ENCODE data around the gene GCDH.
A peak's percentile ranks its signal among the peaks of the same experiment; 100 is the strongest.

Gene GCDH

DNA sequence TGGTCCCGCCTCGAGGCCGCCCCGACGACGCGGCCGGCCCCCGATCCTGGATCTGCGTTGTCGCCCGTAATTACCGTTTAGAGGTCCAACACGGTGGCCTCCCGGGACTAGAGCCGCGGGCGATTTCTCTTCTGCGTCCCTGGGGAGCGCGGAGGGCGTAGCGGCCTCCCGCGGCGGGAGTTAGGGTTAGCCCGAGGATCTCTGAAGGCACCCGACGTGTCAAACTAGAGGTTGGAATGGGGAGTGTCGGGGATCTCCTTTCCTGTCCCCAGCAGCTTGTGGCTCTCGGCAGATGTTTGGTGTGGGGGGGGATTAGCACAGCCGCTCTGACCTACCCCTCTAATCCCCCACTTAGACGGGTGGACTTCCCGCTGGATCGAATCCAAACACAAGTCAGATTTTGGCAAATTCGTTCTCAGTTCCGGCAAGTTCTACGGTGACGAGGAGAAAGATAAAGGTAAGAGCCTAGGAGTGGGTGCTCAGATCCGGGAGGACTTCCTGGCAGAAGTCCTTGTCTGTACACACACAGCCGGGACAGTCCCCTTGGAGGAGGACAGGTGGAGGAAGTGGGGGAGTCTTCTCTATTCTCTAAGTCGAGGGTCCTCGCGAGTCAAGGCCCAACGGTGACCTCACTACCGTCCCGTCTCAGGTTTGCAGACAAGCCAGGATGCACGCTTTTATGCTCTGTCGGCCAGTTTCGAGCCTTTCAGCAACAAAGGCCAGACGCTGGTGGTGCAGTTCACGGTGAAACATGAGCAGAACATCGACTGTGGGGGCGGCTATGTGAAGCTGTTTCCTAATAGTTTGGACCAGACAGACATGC is 48.0 kb downstream of the GCDH start:
- no peak for DNase-seq (ENCODE audit: low read depth in 2 of 2, low spot score in 1 of 2)

DNA sequence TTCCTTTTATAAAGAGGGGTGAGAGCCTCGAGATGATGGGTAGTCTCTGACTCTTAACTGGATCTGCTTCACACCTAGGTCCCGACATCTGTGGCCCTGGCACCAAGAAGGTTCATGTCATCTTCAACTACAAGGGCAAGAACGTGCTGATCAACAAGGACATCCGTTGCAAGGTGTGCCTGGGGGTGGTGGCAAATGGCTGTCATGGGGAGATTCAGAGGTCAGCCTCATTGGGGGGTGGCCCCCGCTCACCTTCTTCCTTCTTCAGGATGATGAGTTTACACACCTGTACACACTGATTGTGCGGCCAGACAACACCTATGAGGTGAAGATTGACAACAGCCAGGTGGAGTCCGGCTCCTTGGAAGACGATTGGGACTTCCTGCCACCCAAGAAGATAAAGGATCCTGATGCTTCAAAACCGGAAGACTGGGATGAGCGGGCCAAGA is 49.0 kb downstream of the GCDH start:
- no peak for DNase-seq (ENCODE audit: low read depth in 2 of 2, low spot score in 1 of 2)

DNA sequence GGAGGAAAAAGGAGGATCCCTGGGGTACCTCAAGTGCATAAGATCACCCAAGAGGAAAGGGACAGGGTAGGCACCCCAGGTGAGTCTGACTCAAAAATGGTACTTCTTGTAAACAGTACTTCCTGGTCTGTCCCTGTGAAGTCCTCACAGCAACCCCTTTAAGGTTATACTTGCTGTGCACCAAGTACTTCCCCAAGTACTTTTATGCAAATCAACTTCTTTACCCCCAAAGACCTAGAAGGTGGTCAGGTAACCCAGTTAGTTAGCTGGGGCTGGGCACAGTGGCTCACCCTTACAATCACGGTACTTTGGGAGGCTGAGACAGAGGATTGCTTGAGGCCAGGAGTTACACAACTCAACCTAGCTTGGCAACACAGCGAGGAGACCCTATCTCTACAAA is 49.9 kb downstream of the GCDH start:
- DNase-seq (ENCODE audit: low read depth in 2 of 2, low spot score in 1 of 2) = no peak

DNA sequence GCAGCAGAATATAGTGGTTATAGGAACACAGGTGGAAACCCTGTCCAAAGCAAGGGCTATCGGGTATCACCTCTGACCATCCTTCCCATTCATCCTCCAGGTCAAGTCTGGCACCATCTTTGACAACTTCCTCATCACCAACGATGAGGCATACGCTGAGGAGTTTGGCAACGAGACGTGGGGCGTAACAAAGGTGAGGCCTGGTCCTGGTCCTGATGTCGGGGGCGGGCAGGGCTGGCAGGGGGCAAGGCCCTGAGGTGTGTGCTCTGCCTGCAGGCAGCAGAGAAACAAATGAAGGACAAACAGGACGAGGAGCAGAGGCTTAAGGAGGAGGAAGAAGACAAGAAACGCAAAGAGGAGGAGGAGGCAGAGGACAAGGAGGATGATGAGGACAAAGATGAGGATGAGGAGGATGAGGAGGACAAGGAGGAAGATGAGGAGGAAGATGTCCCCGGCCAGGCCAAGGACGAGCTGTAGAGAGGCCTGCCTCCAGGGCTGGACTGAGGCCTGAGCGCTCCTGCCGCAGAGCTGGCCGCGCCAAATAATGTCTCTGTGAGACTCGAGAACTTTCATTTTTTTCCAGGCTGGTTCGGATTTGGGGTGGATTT is 52.6 kb downstream of the GCDH start:
- DNase-seq (ENCODE audit: low read depth in 2 of 2, low spot score in 1 of 2) = no peak

DNA sequence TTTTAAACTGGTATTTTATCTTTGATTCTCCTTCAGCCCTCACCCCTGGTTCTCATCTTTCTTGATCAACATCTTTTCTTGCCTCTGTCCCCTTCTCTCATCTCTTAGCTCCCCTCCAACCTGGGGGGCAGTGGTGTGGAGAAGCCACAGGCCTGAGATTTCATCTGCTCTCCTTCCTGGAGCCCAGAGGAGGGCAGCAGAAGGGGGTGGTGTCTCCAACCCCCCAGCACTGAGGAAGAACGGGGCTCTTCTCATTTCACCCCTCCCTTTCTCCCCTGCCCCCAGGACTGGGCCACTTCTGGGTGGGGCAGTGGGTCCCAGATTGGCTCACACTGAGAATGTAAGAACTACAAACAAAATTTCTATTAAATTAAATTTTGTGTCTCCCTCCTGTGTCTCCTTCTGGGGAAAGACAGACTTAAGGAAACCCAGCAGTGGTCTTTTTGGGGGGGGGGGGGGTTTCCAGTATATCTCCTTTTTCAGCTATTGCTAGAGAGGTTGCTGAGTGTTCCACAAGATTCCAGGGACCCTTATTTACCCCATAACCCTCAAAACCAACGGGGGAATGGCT is 53.2 kb downstream of the GCDH start:
- DNase-seq (ENCODE audit: low read depth in 2 of 2, low spot score in 1 of 2) = no peak

DNA sequence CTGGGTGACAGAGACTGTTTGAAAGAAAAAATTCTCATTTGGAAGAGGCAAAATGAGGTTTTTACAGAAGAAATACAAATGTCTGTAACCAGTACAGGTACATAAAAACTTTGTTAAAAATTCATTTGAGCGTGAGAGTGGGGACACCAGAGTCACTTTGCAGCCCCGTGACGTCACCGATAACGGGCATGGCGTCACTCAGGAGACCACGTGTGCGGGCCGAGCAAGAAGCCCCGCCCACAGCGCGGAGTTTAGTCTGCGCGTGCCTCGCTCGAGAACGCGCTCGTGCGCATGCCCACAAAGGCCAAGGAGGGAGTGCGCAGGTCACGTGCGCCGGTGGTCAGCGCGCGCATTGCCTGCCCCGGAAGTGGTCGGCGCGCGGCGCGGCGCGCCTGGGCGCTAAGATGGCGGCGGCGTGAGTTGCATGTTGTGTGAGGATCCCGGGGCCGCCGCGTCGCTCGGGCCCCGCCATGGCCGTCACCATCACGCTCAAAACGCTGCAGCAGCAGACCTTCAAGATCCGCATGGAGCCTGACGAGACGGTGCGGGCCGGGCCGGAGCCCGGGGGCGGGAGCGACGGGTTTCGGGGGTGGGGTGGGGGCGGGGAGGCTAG is 54.6 kb downstream of the GCDH start, which contains the start of gene RAD23A:
TSS of gene RAD23A (plus strand) at position 384 of the 613 bp plus-strand sequence. CDS start at position 471, 87 bp downstream.
- peak; percentile 95 for DNase-seq (ENCODE audit: low read depth in 2 of 2, low spot score in 1 of 2)

DNA sequence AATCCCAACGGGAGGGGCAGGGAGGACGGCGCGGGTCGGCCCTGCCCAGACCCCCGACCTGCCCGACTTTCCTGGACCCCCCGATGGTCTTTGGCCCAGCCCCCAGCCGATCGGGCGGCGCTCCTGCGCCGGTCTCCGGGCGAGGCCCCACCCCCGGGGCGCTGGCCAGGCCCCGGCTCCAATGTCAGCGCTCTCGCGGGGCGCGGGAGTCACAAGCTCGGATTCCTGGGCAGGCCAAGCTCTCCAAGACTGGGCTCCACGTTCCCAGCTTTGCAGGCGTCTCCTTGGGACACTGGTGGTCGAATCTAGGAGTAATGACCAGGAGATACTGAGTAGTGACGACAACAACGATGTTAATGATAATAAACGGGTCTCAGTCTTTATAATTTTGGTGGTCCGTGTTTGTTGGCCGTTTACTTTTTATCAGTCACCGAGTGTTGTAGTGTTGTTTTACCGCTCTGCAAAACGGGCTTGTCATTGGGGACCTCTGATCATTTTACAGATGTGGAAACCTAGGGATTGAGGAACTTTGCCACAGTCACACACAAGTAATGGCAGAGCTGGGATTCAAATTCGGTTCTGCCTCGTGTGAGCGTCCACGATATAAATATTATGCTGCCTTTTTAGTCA is 55.2 kb downstream of the GCDH start:
- no peak for DNase-seq (ENCODE audit: low read depth in 2 of 2, low spot score in 1 of 2)

DNA sequence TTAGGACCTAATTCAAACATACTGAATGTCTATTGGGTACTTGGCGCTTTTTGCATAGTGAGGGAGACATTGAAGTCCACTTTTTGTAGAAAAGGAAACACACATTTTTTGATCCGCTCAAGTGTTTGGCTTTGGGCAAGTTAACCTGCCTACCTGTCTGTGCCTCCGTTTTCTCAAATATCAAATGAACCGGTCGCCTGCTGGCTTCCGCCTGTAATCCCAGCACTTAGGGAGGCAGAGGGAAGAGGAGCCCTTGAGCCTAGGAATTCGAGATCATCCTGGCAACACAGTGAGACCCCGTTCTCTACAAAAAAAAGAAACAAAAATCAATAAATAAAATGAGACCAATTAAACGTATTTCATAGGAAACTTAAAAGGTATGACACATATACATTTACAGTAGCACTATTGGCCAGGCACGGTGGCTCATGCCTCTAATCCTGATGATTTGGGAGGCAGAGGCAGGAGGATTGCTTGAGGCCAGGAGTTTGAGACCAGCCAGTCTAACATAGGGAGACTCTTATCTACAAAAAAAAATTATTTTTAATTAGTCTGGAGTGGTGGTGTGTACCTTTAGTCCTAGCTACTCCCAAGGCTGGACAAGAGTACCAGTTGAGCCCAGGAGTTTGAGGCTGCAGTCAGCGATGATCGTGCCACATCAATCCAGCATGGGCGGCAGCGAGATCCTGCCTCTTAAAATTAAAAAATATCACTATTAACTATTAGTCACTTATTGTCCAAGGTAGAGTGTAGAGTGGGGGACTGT is 56.0 kb downstream of the GCDH start:
- DNase-seq (ENCODE audit: low read depth in 2 of 2, low spot score in 1 of 2) = no peak

DNA sequence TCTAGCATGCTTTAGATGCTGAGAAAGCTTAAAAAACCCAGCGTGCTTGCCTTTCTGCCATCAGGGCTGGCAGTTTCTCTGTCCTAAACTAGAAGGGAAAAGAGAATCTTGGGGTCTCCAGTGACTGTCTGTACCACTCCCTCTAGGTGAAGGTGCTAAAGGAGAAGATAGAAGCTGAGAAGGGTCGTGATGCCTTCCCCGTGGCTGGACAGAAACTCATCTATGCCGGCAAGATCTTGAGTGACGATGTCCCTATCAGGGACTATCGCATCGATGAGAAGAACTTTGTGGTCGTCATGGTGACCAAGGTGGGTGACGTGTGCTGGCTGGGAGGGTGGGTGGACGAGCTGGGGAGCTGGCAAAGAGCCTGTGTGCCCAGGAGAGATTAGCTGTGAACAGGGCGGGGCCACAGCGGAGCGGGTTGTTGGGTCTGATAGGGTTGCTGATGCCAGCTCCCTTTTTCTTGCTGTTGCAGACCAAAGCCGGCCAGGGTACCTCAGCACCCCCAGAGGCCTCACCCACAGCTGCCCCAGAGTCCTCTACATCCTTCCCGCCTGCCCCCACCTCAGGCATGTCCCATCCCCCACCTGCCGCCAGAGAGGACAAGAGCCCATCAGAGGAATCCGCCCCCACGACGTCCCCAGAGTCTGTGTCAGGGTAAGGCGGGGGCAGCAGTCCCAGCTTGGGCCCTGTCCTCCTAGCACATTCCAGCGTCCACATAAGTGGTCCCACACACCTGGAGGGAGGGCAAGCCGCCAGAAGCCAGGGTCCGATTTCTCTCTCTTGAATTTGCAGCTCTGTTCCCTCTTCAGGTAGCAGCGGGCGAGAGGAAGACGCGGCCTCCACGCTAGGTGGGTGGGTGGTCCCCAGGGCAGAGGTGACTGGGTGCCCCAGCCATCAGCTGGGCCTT is 57.0 kb downstream of the GCDH start:
- no peak for DNase-seq (ENCODE audit: low read depth in 2 of 2, low spot score in 1 of 2)

DNA sequence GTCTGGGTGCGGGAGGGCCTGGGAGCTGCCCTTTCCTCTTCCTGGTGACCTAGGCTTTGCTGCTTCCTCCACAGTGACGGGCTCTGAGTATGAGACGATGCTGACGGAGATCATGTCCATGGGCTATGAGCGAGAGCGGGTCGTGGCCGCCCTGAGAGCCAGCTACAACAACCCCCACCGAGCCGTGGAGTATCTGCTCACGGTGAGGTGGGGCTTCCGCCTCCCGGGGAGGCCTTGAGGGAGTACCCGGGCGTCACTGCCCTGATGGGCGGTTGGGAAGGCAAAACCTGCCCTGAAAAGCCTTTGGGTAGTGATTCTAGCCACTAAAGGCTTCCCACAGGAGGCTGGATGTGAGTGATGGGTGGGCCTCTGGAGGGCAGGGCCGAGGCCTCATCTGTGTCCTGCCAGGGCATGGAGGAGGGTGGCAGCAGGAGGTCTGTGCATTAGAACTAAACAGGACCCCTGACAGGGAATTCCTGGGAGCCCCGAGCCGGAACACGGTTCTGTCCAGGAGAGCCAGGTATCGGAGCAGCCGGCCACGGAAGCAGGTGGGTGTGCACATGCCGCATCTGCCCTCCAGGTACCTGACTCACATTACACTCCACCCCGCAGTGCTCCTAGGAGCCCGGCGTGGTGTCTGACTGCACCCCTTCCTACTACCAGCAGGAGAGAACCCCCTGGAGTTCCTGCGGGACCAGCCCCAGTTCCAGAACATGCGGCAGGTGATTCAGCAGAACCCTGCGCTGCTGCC is 57.8 kb downstream of the GCDH start:
- no peak for DNase-seq (ENCODE audit: low read depth in 2 of 2, low spot score in 1 of 2)

Data from stimulated activated CD8-positive, alpha-beta memory T cell treated with anti-CD3 and anti-CD28 coated beads, Interleukin-4, amount 100 ng/mL, for 4 hours (primary cell).